Common myeloid progenitor, CD34-positive (primary cell): ENCODE data around the gene DPEP3.
A peak's percentile ranks its signal among the peaks of the same experiment; 100 is the strongest.
"Not testable (repeated sequence)": the region's sequence is repeated elsewhere in the genome, so short reads cannot be mapped to it uniquely, and the experiment has no call there.

ENCODE experiments used
- CTCF ChIA-PET: fragments of 350-600 bp; sonication (Branson Sonifier 250); formaldehyde crosslinking; loops from one replicate; lab custom pipeline; 2021; ENCODE audit warnings: antibody characterized with exemption; lab: Charles Lee
- POLR2A ChIA-PET: fragments of 350-600 bp; sonication (Branson Sonifier 250); formaldehyde crosslinking; loops from one replicate; lab custom pipeline; 2021; ENCODE audit warnings: antibody characterized with exemption; lab: Charles Lee
- DNase-seq, 3 donors: peaks; one replicate each; pipeline versions ENCODE4 v3.0.0 to v3.0.0-alpha.2; 2013
- H3K27ac ChIP-seq, 2 experiments: 1 replicate in 1 of 2; 2 replicates in 1 of 2; pipeline ENCODE4 v1.7.0; 2013; ENCODE audit warnings: inconsistent platforms in 2 of 2, low read length in 2 of 2, mild to moderate bottlenecking in 2 of 2, low read depth in 1 of 2, moderate library complexity in 1 of 2; ENCODE audit not compliant: severe bottlenecking in 2 of 2, insufficient read depth in 1 of 2, poor library complexity in 1 of 2
- H3K27me3 ChIP-seq, 5 experiments: replicated peaks in 2 of 5; 1 replicate in 3 of 5; 2 replicates in 2 of 5; pipeline versions ENCODE4 v1.6.1 to v1.7.0; 2013; ENCODE audit warnings: low read length in 4 of 5, mild to moderate bottlenecking in 2 of 5, moderate library complexity in 2 of 5, inconsistent platforms in 1 of 5; ENCODE audit not compliant: insufficient read depth in 5 of 5, control insufficient read depth in 4 of 5
- H3K36me3 ChIP-seq, 4 experiments: 1 replicate in 2 of 4; 2 replicates in 2 of 4; pipeline versions ENCODE4 v1.6.1 to v1.7.0; 2013; ENCODE audit warnings: low read length in 3 of 4, control low read depth in 1 of 4, mild to moderate bottlenecking in 1 of 4; ENCODE audit not compliant: control insufficient read depth in 4 of 4, insufficient read depth in 4 of 4
- H3K4me1 ChIP-seq, 4 experiments: 1 replicate in 3 of 4; 2 replicates in 1 of 4; pipeline versions ENCODE4 v1.6.1 to v1.7.1; 2013; ENCODE audit warnings: low read length in 3 of 4, mild to moderate bottlenecking in 3 of 4, control low read depth in 1 of 4, inconsistent platforms in 1 of 4, moderate library complexity in 1 of 4; ENCODE audit not compliant: control insufficient read depth in 4 of 4, insufficient read depth in 4 of 4; ENCODE audit errors: control extremely low read depth in 1 of 4
- H3K4me3 ChIP-seq, 7 experiments: 1 replicate in 4 of 7; 2 replicates in 3 of 7; pipeline versions ENCODE4 v1.5.1 to v1.7.0; 2013; ENCODE audit warnings: mild to moderate bottlenecking in 7 of 7, low read length in 6 of 7, moderate library complexity in 6 of 7, inconsistent platforms in 2 of 7, low read depth in 2 of 7, control low read depth in 1 of 7; ENCODE audit not compliant: insufficient read depth in 4 of 7, control insufficient read depth in 1 of 7; ENCODE audit errors: extremely low read depth in 1 of 7
- H3K9me3 ChIP-seq, 5 experiments: 1 replicate in 4 of 5; 2 replicates in 1 of 5; pipeline versions ENCODE4 v1.6.1 to v1.7.1; 2013; ENCODE audit warnings: low read length in 4 of 5, mild to moderate bottlenecking in 2 of 5, inconsistent platforms in 1 of 5, low read depth in 1 of 5, moderate library complexity in 1 of 5; ENCODE audit not compliant: control insufficient read depth in 4 of 5, insufficient read depth in 2 of 5; ENCODE audit errors: control extremely low read depth in 1 of 5
- WGBS: methylation state at CpG from one replicate; pipeline ENCODE4 v1.1.5; 2013; ENCODE audit not compliant: insufficient coverage; 5-methylcytosine and 5-hydroxymethylcytosine counted together

Gene DPEP3

GRCh38 chr16:68015681-68016080 lies 35.4 kb upstream of the DPEP3 start, which contains the start of gene DPEP2NB:
TSS of gene DPEP2NB (minus strand) at chr16:68015911. CDS start at chr16:68015770, 141 bp downstream.
- Histone ChIP-seq H3K36me3 (no peaks in the 10 kb centered on the region), H3K27ac (no peak within 1 kb of the TSS), H3K27me3 (no peaks in the 10 kb centered on the region), H3K4me3 (no peak within 1 kb of the TSS), H3K4me1 (peaks cover 9 to 22% (median 18%) of the 10 kb centered on the region in 4 experiments), H3K9me3 (no peaks in the 10 kb centered on the region)
- ChIA-PET POLR2A (no interaction called here), CTCF (interaction anchor here (1.0 to 3.6 kb wide), 7 partner anchors 9 to 50 kb away, joined by 3 to 14 read pairs (median 5); no protein-coding TSS in a partner anchor)
- 94% methylated on average over 5 of the region's 5 CpGs for WGBS
- DNase-seq = no peak

GRCh38 chr16:68013440-68013839 lies 33.1 kb upstream of the DPEP3 start:
- DNase-seq = peak in 2 of 3 donors; percentile 73 to 78
- H3K4me1 ChIP-seq = peaks cover 9 to 22% (median 18%) of the 10 kb centered on the region in 4 experiments
- H3K27me3 ChIP-seq = no peaks in the 10 kb centered on the region
- no CpG with 5 or more reads among the region's 1 CpG for WGBS
- ChIA-PET CTCF (interaction anchor here (1.1 to 3.6 kb wide), 4 partner anchors 10 to 27 kb away, joined by 3 to 14 read pairs (median 5); no protein-coding TSS in a partner anchor), POLR2A (interaction anchor here (1.0 to 1.2 kb wide), 3 partner anchors 9 to 20 kb away, joined by 3 to 6 read pairs (median 6); partner anchors contain the start of genes DDX28, DPEP2 and DUS2)
- H3K27ac ChIP-seq = no peak overlapping the region
- no peaks in the 10 kb centered on the region for H3K36me3 ChIP-seq
- H3K4me3 ChIP-seq = peak overlapping the region in 4 of 7 experiments; percentile 0 to 49 (median 38)
- H3K9me3 ChIP-seq = no peaks in the 10 kb centered on the region

- H3K27me3 ChIP-seq, H3K9me3 ChIP-seq, H3K27ac ChIP-seq, DNase-seq, POLR2A ChIA-PET, H3K4me3 ChIP-seq, H3K36me3 ChIP-seq: not testable (repeated sequence)
- H3K4me1 ChIP-seq = peaks cover 9 to 40% (median 32%) of the 10 kb centered on the region in 4 experiments
- CTCF ChIA-PET = interaction anchor here (1.0 kb wide), 1 partner anchor 10 kb away, joined by 4 read pairs; no protein-coding TSS in a partner anchor
- 100% methylated on average over 2 of the region's 4 CpGs for WGBS
Observed at GRCh38 chr16:68009872-68010271, 29.6 kb upstream of the DPEP3 start.

- CTCF ChIA-PET = interaction anchor here (1.0 kb wide), 2 partner anchors 17 to 28 kb away, joined by 3 read pairs; partner anchors contain the start of gene DPEP3
- no peaks in the 10 kb centered on the region for H3K27me3 ChIP-seq
- H3K4me3 ChIP-seq = no peak overlapping the region
- H3K9me3 ChIP-seq = no peaks in the 10 kb centered on the region
- H3K27ac ChIP-seq = no peak overlapping the region
- 96% methylated on average over 8 of the region's 9 CpGs for WGBS
- peaks cover 9 to 41% (median 31%) of the 10 kb centered on the region in 4 experiments for H3K4me1 ChIP-seq
- POLR2A ChIA-PET = no interaction called here
- no peaks in the 10 kb centered on the region for H3K36me3 ChIP-seq
- no peak for DNase-seq
Observed at GRCh38 chr16:68009157-68009735, 28.9 kb upstream of the DPEP3 start.

GRCh38 chr16:68005786-68006286 lies 25.5 kb upstream of the DPEP3 start:
- DNase-seq = peak; percentile 50 to 85 (median 82)
- ChIA-PET CTCF (interaction anchor here (1.1 to 2.4 kb wide), 8 partner anchors 11 to 64 kb away, joined by 3 to 8 read pairs (median 5); no protein-coding TSS in a partner anchor), POLR2A (interaction anchor here (0.6 to 1.2 kb wide), 5 partner anchors 12 to 971 kb away, joined by 3 to 7 read pairs (median 3); partner anchors contain the start of genes DDX28 and DUS2)
- Histone ChIP-seq H3K27me3 (no peaks in the 10 kb centered on the region), H3K9me3 (no peaks in the 10 kb centered on the region), H3K4me1 (peaks cover 0 to 23% (median 17%) of the 10 kb centered on the region in 4 experiments), H3K27ac (peak overlapping the region in 1 of 2 experiments; percentile 69), H3K36me3 (no peaks in the 10 kb centered on the region), H3K4me3 (peak overlapping the region in 1 of 7 experiments; percentile 19)
- WGBS = 13% methylated on average over 4 of the region's 6 CpGs

GRCh38 chr16:68005211-68005610 lies 24.9 kb upstream of the DPEP3 start:
- POLR2A ChIA-PET = interaction anchor here (0.6 to 1.2 kb wide), 2 partner anchors 17 to 971 kb away, joined by 3 to 7 read pairs; partner anchors contain the start of genes DDX28 and DUS2
- CTCF ChIA-PET = interaction anchor here (1.2 to 2.4 kb wide), 6 partner anchors 10 to 63 kb away, joined by 3 to 8 read pairs (median 4); no protein-coding TSS in a partner anchor
- peaks cover 5 to 29% (median 23%) of the 10 kb centered on the region in 4 experiments for H3K4me1 ChIP-seq
- no peaks in the 10 kb centered on the region for H3K27me3 ChIP-seq
- H3K4me3 ChIP-seq = no peak overlapping the region
- 94% methylated on average over 3 of the region's 9 CpGs for WGBS
- H3K9me3 ChIP-seq = no peaks in the 10 kb centered on the region
- DNase-seq = no peak
- H3K36me3 ChIP-seq = no peaks in the 10 kb centered on the region
- H3K27ac ChIP-seq = peak overlapping the region in 1 of 2 experiments; percentile 69
